ENCODE measurements around the gene MRPL54.

- no peak for TF ChIP-seq TAF1 (IDR thresholded peaks at IDR 0.05; ENCODE audit: borderline replicate concordance, low read depth, low read length)
- TF ChIP-seq POLR2AphosphoS5 (IDR thresholded peaks at IDR 0.05; ENCODE audit: low read depth, low read length), result no peak
These were observed 41.9 kb downstream of the MRPL54 start for GRCh38 chr19:3804429-3804828.
